GM12874 (cell line): ENCODE results near the gene KBTBD13.

Experiments used
- TF ChIP-seq, protein P1 (sequence below): IDR thresholded peaks from 2 replicates; pipeline ENCODE4 v1.5.1; 2011; ENCODE audit warnings: low read depth, mild to moderate bottlenecking, control low read depth, low read length, moderate library complexity; ENCODE audit not compliant: insufficient read depth

Gene KBTBD13

GRCh38 chr15:65059369-65059750, 17.2 kb upstream of the KBTBD13 start:
- TF ChIP-seq, protein P1, sequence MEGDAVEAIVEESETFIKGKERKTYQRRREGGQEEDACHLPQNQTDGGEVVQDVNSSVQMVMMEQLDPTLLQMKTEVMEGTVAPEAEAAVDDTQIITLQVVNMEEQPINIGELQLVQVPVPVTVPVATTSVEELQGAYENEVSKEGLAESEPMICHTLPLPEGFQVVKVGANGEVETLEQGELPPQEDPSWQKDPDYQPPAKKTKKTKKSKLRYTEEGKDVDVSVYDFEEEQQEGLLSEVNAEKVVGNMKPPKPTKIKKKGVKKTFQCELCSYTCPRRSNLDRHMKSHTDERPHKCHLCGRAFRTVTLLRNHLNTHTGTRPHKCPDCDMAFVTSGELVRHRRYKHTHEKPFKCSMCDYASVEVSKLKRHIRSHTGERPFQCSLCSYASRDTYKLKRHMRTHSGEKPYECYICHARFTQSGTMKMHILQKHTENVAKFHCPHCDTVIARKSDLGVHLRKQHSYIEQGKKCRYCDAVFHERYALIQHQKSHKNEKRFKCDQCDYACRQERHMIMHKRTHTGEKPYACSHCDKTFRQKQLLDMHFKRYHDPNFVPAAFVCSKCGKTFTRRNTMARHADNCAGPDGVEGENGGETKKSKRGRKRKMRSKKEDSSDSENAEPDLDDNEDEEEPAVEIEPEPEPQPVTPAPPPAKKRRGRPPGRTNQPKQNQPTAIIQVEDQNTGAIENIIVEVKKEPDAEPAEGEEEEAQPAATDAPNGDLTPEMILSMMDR: no peak

DNA sequence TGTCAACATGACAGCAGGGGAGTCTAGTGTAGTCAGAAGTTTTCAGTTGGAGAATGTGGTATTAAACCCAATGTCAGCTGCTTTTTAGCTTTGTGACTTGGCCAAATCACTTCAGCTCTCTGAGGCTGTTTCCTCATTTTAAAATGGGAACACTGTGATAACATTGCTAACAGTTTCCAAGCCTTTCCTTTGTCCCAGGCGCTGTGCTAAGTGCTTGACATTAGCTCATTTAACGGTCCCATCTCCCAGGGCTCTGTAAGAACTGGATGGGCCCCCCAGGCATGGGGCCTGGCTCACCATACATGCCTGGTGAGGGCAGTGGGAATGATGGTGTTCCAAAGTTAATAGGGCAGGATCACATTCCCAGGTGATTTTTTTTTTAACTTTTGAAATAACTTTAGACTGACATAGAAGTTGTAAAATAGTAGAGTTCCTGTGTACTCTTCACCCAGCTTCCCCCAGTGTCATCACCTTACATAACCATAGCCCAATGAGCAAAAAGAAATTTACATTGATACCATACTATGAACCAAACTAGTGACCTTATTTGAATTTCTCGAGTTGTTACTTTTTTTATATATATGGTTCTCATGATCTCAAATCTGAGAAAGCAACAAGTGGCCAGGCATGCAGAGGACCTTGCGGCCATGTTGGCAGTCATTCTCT, 16.5 kb upstream of the KBTBD13 start:
- TF ChIP-seq, protein P1: no peak

DNA sequence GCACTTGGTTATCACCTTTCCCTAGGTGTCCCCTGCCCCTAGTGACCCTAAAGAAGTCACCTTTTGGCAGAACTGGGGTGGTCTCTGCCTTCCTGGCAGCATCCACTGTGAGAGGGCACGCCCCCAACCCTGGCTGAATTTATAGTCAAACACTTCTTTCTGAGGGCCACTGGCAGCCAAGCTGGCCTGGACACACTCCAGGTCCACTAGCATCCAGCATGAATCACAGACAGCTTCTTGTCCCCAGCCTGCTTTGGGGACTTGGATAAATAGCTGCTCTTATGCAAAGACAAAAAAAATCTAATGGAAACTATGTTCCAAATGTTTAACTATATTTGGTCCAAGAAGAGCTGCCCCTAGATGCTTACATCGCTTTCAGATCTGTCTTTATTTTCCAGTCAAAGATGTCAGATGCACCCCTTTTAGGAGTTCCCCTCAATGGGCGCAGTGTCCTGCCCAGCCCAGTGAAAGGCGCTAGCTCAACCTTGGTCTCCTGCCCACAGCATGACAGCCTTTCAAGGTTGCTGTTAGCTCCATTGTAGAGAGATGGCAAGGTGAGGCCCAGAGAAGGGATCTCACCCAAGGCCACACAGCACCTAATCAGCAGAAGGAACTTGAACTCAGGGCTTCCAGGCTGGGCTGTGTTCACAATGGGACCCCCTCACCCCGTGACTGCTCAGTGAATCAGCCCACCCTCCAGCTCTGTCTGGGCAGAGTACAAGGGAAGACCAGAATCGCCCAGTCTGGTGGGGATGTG, 15.7 kb upstream of the KBTBD13 start:
- TF ChIP-seq, protein P1: no peak

- TF ChIP-seq, protein P1: no peak
Measured at GRCh38 chr15:65062061-65062460, 14.5 kb upstream of the KBTBD13 start.

GRCh38 chr15:65062726-65063125, 13.8 kb upstream of the KBTBD13 start:
- TF ChIP-seq, protein P1: no peak

DNA sequence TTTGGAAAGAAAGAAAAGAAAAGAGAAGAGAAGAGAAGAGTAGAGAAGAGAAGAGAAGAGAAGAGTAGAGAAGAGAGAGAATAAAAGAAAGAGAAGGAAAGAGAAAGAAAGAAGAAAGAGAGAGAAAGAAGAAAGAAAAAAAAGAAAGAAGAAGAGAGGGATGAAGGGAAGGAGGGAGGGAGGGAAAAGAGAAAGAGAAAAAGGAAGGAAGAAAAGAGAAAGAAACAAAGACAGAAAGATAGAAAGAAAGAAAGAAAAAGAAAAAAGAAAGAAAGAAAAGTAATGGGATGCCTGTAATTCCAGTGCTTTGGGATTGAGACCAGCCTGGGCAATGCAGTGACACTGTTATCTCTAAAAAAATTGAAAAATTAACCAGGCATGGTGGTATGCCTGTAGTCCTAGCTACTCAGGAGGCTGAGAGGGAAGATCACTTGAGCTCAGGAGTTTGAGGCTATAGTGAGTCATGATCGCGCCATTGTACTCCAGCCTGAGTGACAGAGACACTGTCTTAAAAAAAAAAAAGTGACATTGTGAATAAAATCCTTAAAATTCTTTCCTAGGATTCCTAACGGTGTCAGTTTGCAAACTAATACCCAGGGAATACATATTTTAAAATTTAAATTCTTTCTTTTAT, 10.4 kb upstream of the KBTBD13 start:
- TF ChIP-seq, protein P1: no peak

DNA sequence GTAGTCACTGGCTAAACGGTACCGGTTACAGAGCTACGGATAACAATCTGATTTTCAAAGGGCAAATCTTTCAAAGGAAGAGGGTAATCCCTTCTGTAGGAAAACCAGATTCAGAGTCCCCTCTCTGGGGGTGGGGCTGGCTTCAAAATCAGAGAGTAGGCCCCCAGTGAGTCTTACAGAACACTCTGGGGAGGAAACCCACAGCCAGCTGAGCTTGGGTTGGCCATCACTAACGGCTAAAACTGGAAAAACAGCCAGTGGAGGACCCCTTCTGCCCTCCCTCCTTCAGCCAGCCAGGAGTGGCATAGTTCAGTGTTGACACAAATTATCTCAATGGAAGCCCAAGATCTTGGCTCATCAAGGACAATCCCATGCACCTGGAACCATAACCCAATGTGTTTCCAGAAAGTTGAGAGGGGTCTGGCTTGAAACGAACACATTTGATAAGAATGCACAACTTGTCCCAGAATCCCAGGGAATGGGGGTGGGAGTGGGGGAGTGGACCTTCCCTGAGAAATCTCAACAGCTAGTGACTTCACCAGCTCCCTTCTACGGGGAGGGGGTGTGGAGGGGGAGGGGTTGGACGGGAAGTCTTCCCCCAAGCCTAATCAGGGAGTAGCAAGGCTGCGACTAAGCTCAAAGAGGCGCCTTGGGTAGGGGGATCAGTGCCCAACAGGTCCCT, 9.8 kb upstream of the KBTBD13 start:
- TF ChIP-seq, protein P1: no peak
